Hematopoietic multipotent progenitor cell treated with erythropoietin and hydrocortisone succinate and interleukin-3 and kit ligand, for 4 days (in vitro differentiated cells): ENCODE data around the gene EED.
"Not testable (repeated sequence)": the region's sequence is repeated elsewhere in the genome, so short reads cannot be mapped to it uniquely, and the experiment has no call there.

Experiments
- DNase-seq: peaks from one replicate; pipeline ENCODE4 v3.0.0-alpha.2; 2015

EED gene

DNA sequence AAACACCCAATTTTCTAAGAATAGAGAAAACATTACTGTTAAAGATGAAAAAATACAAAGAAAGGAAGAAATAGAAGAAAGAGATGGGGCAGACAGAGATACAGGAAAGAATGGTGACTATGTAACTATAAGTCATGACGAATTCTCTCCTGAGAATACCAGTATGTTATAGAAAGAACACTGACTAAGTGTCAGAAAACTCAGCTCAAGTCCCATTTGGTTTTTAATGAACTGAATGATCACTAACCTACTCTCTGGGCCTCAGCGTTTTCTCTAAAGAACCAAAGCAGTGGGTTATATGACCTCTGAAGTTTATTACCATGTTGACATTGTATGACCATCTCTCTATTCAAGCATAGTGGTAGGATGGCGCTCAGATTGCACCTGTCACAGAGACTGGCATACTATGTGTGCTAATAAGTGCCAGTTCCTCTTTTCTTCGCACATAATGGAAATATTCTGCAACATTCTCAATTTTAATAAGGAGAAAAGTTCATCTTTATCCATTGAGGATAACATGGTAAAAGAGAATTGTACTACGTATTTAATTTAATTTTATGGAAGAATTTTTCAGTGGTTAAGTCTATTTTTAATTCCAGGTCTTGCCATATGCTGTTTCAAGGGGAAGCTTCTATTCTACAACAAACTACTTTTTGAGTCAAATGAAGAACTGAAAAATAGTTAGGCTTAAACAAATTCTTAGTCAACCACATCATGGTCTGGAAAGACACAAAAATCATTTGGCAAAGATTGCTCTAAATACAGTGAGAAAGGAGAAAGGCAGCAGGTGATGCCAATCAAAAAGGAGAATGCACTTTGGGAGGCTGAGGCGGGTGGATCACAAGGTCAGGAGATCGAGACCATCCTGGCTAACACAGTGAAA lies 25.0 kb upstream of the EED start:
- no peak for DNase-seq

DNA sequence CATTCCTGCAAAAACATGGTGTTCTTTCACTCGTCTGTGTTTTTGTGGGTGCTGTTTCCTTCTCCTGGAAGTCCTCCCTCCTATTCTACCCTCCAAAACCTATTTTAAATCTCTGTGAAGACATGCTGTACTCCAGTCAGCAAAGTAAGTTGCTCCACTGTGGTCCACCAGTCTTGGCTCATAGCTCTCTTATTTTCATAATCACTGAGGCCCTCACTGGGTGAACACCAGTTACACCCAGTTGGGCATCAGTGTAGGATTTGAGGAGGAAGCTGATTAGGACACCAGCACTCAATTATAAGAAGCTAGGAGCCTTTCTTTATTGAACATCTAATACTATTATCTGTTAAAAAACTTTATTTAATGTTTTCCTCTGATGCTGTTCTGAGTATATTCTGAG lies 23.9 kb upstream of the EED start:
- peak; percentile 22 for DNase-seq

DNA sequence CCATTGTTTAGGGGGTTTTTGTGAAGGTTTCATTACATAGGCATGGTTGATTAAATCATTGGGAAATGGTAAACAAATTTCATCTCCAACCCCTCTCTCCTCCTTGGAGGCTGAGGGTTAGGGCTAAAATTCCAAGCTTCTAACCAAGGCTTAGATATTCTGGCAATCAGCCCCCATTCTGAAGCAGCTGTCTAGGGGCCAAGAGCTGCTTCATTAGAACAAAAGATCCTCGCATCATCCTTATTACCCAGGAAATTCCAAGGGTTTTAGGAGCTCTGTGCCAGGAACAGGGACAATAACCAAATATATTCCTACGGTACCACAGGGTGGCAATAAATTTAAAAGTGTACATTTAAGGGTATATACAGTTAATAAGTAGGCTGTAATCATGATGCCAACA lies 22.5 kb upstream of the EED start:
- no peak for DNase-seq

DNA sequence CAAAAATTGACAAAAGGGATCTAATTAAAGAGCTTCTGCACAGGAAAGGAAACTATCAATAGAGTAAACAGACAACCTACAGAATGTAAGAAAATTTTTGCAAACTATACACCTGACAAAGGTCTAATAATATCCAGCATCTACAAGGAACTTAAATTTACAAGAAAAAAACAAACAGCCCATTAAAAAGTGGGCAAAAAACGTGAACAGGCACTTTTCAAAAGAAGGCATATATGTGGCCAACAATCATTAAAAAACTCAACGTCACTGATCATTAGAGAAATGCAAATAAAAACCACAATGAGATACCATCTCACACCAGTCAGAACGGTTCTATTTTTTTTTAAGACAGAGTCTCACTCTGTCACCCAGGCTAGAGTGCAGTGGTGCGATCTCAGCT lies 20.0 kb upstream of the EED start:
- not testable (repeated sequence) for DNase-seq

DNA sequence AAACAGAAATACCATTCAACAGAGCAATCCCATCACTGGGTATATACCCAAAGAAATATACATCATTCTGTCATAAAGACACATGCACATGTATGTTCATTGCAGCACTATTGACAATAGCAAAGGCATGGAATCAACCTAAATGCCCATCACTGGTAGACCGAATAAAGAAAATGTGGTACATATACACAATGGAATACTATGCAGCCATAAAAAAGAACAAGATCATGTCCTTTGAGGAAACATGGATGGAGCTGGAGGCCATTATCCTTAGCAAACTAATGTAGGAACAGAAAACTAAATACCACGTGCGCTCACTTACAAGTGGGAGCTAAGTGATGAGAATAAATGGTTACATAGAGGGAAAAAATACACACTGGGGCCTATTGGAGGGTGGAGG lies 19.2 kb upstream of the EED start:
- DNase-seq = not testable (repeated sequence)

DNA sequence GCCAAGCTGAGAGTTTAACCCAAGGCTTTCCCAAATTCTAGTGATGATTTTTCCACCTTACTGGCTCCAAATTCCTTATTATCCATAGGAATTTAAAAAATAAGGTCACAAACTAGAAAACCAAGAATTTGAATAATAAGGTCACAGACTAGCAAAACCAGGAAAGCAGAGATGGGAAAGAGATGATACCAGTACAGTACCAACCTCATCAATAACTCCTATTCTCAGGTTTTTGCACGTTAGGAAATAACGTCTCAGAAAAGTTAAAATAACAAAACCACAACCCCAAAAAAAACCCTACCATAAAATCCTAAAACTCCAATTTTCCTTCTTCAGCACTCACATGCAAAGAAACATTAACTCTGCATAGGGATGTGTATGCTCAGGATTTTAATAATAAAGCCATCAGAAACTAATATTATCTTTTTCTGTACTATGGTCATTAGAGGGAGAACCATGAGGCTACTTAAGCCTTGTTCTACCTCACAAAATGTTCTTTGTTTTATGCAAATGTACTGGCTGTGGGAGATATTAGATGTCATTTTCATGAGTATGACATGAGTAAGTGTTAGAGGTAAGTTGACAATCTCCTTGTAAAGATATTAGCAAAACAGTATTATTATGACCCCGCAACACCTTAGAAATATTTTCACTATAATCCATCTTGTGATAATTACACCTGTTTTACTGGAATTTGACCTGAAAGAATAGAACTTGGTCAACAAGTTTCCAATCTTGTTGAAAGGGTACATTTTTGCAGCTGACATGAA lies 16.1 kb upstream of the EED start:
- DNase-seq = no peak

DNA sequence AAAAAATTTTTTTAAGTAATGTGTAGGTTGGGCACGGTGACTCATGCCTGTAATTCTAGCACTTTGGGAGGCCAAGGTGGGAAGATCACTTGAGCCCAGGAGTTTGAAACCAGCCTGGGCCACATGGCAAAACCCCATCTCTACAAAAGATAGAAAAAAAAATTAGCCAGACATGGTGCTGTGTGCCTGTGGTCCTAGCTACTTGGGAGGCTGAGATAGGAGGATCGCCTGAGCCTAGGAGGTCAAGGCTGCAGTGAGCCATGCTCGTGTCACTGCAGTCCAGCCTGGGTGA lies 15.6 kb upstream of the EED start:
- not testable (repeated sequence) for DNase-seq

DNA sequence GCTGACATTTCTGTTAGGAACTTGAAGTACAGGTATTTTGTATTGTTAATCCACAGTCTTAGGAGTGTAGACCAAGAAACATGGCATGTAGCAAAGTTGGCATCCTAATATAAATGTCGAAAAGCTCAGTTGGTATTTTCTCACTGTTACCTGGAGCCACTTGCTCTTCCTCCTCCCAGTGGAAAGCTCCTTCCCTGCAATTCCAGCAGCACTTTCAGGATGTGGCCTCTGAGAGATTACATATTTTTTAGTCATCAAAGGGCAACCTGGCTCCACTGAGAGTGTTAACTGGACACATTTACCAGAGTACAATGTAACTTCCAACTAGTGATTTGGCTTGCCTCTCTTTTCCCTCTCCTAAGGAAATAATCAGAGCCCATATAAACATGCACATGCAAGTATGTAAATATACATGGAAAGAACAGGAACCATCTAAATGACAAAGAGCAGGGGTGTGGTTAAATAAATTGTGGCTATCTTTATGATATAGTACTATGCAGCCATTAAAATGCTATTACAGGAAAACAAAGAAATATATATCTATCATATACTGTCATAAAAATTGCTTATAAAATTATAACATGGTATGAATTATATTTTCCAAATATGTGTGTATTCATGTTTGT lies 14.3 kb upstream of the EED start:
- DNase-seq = no peak

DNA sequence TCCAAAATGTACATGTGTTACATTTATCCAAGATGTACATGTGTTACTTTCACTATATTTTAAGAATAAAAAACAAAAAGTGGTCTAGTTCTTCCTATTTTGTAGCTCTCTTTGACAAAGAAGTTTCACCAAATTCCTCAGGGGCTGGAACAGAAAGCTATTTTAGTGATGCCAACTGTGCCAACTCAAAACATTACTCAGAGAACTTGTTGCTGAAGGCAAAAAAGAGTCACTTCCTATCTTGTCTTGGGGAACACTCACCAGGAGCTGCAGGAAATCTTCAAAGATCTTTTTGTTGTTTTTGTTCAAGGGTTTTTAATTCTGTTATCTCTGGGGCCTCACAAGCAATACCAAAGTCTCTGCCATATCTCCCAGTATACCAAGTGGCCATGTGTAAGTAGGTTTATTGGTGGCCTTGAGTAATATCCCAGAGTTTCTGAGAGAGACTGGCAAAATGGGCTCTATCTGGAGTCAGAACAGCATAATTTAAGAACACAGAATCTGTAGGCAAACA lies 13.6 kb upstream of the EED start:
- peak; percentile 56 for DNase-seq

DNA sequence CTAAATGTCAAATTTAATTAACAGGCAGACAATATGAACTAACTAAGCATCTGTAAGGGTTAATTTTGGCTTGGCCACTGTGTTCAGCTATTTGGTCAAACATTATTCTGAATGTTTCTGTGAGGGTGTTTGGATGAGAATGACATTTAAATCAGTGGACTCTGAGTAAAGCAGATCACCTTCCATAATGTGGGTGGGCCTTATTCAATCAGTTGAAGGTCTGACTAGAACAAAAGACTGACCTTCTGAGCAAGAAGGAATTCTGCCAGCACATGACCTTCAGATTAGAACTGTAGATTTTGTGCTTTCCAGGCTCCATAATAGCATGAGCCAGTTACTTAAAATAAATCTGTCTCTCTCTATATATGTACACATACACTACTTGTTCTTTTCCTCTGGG lies 12.0 kb upstream of the EED start:
- no peak for DNase-seq

DNA sequence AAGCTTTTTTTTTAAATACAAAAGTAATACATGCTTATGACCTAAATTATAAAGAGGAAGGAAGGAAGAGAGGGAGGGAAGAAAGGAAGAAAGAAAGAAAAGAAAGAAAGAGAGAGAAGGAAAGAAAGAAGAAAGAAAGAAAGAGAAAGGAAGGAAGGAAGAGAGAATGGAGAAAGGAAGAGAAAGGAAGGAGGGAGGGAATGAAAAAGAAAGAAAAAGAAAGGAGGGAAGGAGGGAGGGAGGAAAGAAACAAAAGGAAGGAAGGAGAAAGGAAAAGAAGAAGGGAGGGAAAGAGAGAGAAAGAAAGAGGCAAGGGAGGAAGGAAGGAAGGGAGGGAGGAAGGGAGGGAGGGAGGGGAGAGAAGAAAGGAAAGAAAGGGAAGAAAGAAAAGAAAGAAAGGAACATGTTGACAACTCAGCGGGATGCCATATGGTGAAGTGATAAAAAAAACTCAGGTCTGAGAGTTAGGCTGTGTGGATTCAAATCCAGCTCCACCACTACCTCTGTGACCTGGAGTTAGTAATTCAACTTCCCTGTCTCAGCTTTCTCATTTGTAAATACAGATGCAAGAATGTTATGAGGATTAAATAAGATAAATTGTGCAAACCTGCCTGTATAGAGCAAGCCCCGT lies 9.6 kb upstream of the EED start:
- DNase-seq = no peak

DNA sequence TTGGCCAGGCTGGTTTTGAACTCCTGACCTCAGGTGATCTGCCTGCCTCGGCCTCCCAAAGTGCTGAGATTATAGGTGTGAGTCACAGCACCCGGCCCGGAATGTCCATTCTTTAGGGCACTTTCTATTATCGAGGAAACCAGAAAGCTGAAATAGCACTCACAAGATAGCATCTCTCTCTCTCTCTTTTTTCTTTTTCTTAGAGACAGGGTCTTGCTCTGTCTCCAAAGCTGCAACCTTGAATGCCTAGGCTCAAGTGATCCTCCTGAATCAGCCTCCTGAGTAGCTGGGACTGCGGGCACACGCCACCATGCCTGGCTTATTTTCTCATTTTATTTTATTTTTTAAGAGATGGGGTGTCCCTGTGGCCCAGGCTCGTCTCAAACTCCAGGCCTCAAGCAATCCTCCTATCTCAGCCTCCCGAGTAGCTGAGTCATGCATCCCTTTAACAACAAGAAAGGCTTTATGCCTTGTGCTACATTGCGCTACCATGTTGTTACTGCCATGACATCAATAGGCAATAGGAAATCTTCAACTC lies 7.2 kb upstream of the EED start:
- DNase-seq = no peak

DNA sequence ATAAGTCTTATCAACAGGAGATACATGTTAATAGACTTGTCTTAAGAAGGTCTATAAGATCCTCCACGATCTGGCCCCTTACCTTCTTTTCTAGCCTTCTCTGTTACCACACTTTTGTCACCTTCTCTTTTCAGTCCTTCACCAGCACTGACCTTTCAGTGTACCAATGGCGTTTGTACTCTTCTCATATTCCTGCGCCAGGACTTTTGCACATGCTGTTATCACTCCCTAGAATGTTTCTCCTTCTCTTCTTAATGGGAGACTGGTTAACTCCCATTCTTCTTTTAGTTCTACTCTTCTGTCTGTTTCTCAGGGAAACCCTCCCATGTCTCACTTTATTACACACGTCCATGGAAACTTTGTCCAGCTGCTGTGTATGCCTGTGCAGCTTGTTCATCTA lies 4.4 kb upstream of the EED start:
- DNase-seq = no peak

DNA sequence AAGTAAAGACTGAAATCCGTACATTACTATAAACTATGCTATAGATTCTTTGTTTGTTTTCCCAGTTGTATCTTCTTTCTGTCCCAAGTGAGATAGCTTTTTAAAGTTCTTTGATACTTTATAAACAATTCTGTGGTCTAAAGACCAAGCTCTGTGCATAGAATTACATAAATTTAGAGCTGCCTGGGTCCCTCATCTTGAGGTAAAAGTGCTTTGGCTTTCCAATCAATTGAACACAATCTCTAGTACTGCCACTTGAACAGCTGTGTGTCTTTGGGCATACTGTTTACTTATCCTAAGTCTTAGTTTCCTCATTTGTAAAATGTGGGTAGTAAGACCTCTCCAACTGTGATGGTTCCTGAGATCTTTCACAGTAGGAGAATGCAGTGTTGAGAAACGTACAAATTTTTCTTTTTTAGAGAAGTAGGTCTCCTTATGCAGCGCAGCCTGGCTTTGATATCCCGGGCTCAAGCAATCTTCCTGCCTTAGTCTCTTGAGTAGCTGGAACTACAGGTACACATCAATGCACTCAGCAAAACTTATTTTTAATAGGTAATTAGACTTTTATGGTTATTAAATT lies 2.5 kb upstream of the EED start:
- DNase-seq = no peak

DNA sequence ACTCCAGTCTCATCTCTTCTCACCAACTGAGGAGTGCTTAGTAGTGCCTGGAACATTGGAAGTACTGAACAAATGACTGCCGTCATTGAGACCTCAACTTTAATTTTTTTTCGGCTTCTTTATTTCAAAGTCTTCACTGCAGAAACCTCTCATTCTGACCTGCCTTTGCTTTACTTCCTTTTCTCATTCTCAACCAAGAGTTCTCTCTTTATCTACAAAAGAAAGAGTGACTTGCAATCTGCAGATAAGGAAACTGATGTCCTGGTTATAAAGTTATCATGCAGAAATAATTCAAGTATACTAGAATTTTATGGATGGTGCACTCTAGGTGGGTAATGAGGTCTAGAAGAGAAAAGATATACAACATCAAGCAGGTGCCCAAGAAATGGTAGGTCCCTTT lies 1.2 kb upstream of the EED start:
- DNase-seq = peak; percentile 75

DNA sequence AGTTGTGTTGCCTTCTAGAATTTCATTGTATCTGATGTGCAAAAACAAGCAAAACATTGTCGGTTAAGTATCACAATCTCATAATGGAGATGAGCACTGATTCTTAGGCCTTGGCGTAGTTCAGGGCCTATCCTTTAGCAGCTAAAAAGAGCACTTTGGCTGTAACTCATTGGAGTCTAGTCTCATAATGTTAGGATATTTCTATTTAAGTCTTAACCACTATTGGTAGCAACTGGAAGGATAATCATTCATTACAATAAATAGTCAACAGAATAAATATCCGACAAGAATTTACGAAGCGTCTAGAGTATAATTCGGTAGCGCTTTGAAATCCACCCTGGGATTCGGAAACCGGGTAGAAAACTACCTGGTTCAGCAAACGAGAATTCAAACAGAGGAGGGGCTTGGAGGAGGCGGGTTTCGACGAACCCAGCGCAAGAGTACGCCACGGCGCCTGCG lies 461 bp upstream of the EED start:
- DNase-seq = peak; percentile 96

DNA sequence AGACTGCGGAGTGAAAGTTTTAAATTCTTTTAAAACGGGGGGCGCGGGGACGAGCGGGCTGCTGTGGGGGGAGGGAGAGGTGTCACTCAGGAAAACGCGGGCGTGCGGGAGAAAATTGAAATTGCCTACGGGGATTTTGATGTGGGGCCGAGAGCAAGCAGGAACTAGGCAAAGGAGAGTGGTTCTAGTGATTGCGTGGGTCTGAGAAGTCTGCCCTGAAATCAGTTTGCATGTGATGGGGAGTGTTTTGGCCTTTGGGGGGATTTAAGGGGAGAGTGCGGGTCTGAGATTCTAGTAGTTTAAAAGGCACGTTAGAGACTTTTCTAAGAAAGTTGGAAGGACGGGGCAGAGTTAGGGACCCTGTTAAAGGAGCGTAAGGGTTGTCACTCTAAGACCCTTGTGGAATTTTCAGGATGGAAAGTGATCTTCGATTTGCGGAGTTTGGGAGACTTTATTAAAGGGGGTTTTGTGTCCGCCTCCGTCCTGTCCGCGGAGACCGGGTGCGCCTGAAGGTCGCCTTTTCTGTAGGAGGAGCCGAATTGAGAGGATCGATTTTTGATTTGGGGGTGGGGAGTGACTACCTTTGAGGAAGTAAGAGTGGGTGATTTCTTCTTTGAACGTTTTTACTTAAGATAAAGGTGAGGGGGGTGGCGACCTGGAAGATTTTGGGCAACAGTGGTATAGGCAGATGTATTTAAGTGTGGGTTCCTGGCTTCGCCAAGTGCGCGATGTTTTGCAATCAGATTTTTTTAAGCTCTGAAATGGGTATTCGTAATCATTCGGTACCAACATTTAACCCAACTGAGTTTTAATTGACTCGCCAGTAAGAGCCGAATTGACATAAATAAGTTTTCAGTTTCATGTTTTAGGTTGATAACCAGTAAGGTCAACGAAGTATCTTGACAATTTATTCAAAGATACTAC lies 1.1 kb downstream of the EED start:
- DNase-seq = peak; percentile 40

DNA sequence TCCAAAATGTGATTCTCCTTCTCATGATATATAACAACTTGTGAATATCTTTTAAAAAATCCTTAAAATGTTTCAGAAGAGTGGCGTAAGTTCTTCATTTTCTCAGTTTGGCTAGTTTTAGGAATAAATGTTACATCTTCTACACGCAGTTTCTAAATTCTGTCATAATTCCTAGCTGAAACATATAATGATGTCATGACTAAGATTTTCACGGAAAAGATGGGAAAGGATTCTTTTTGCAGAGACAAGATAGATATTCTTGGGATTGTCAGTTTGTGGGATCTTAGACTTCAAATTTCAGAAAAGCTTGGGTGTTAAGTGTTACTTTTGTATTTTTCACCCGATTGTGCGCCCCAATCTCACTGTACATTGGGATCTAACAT lies 1.7 kb downstream of the EED start:
- no peak for DNase-seq

DNA sequence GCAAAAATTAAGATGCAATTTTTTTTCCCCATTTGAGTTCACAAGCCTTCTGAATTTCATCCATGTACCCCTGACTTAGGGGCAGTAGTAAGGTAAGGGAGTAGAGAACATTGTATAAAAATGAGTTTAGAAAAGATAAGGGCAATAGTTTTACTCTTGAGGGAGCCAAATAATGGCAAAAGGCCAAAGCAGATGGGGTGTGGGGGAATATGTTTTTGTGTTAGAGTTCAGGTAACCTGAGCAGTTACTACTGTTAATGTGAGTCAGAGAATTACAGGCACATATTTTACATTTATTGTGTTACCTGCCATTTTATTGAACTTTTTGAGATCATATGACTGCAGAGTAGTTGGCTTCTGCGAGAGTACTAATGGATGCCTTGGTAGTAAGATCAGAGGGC lies 3.1 kb downstream of the EED start:
- DNase-seq = peak; percentile 70

DNA sequence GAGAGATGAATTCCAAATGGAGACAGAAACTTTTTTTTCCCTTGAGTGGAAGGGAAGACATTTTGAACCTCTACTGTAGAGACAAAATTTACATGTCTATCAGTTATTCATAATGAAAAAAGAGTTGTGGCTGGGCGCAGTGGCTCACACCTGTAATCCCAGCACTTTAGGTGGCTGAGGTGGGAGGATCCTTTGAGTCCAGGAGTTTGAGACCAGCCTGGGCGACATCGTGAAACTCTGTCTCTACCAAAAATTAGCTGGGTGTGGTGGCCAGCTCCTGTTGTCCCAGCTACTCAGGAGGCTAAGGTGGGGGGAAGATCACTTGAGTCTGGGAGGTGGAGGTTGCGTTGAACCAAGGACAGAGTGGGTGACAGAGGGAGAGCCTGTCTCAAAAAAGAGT lies 4.1 kb downstream of the EED start:
- no peak for DNase-seq

DNA sequence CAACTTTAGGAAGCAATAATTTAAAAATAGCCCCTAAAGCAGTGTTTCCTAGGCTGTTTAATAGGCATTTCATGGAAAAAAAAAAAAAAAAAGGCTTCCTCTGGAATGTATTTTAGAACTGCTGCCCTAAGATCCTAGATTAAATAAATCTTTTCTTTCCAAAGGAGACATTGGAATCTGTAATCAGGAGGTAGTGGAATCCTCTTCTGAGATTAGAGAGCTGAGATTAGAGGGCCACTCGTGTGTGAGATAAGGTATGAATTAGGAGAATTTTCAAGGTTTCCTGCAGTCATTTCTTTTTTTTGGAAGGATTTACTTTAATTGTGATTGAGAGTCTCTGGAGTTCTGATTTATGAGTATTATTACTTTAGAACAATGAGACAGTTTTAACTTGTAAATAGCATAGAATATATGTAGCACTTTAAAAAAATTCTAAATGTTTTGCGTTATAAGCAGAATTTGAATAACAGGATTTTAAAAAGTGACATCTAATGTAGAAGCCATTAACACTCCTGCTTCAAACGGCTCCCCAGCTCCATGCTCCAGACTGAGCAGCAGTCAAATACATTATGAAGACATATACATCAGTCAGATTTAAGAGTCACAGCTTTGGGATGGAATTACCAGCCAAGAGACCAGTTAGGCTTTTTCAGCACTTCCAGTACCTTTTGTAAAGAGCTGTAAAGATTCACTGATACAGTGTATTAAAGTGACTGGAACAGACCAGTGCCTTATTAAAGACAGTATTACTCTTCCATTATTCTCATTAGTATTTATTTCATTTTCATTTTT lies 5.0 kb downstream of the EED start:
- no peak for DNase-seq
